ENCODE data around the gene ATP6V1D.

DNA sequence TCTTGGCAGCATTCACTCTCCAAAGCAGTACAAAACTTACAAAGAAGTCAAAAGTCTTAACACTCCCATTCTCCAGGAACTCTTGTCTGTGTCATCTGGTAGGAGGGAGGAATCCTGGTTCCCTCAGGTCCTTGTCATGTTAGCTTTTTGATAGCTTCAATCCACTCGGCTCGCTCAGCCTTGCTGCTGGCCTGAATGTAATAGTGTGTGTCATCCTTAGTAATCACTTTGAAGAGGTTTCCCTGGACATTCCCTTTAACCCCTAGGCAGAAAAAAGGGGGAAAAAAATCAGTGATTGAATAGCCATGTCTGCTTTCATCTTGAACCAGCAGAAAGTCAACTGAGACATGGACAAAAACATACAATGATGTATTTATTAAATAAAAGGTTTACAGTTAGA, 27.6 kb upstream of the ATP6V1D start:
- no peak for TF ChIP-seq POLR2A (IDR thresholded peaks at IDR 0.05; ENCODE audit: low read length)
- TF ChIP-seq GATA1 (IDR thresholded peaks at IDR 0.05; ENCODE audit: low read depth, low read length): no peak

Measured in erythroblast (primary cell).